SU-DHL-6 (cell line): Measurements from ENCODE around the gene OR9G4.

ENCODE experiments used
- H2AFZ ChIP-seq: fragments of 200-600 bp; sonication (generic); 2 replicates; pipeline ENCODE4 v1.6.1; 2014; ENCODE audit warnings: low read depth, mild to moderate bottlenecking, moderate library complexity, mixed read lengths, antibody characterized with exemption, low read length; ENCODE audit not compliant: severe bottlenecking
- H3F3A ChIP-seq: fragments of 200-600 bp; shearing (Covaris generic); 2 replicates; pipeline ENCODE4 v1.6.0; 2016; ENCODE audit warnings: antibody characterized with exemption, mild to moderate bottlenecking; ENCODE audit not compliant: insufficient read depth
- H3K27ac ChIP-seq: fragments of 200-600 bp; sonication (generic); 2 replicates; pipeline ENCODE4 v1.5.1; 2016; ENCODE audit warnings: low read depth, mild to moderate bottlenecking, low read length, moderate library complexity, mixed read lengths
- H3K27me3 ChIP-seq: fragments of 200-600 bp; sonication (generic), shearing (Covaris generic); 2 replicates; pipeline ENCODE4 v1.6.0; 2014; ENCODE audit warnings: mild to moderate bottlenecking, low read length
- H3K36me3 ChIP-seq: fragments of 200-600 bp; sonication (generic); 2 replicates; pipeline ENCODE4 v1.6.1; 2014; ENCODE audit warnings: mild to moderate bottlenecking, low read length, mixed read lengths
- H3K4me2 ChIP-seq: fragments of 300-600, 200-600 bp; shearing (Covaris generic), sonication (generic); 2 replicates; pipeline ENCODE4 v1.6.0; 2014; ENCODE audit warnings: low read length, low read depth, mild to moderate bottlenecking; ENCODE audit not compliant: poor library complexity, severe bottlenecking
- H3K4me3 ChIP-seq: fragments of 200-600 bp; sonication (generic); 2 replicates; pipeline ENCODE4 v1.5.1; 2014; ENCODE audit warnings: antibody characterized with exemption, low read length, mild to moderate bottlenecking, mixed read lengths; ENCODE audit not compliant: insufficient read depth, poor library complexity, severe bottlenecking
- H3K79me2 ChIP-seq: fragments of 200-600 bp; sonication (generic); 2 replicates; pipeline ENCODE4 v1.6.1; 2014; ENCODE audit warnings: mild to moderate bottlenecking, low read length, moderate library complexity; ENCODE audit not compliant: insufficient read depth
- H3K9ac ChIP-seq: fragments of 200-600 bp; sonication (generic); 2 replicates; pipeline ENCODE4 v1.7.0; 2014; ENCODE audit warnings: mild to moderate bottlenecking, low read length
- H3K9me2 ChIP-seq: fragments of 200-600 bp; sonication (generic); replicated peaks from 2 replicates; pipeline ENCODE4 v1.6.1; 2014; ENCODE audit warnings: low read length; ENCODE audit not compliant: insufficient read depth
- H3K9me3 ChIP-seq: fragments of 200-600 bp; sonication (generic); 2 replicates; pipeline ENCODE4 v1.6.1; 2014; ENCODE audit warnings: low read length, mixed read lengths; ENCODE audit not compliant: insufficient read depth
- H4K20me1 ChIP-seq: fragments of 200-600 bp; sonication (generic); 2 replicates; pipeline ENCODE4 v1.6.1; 2014; ENCODE audit warnings: low read depth, mild to moderate bottlenecking, antibody characterized with exemption, low read length, moderate library complexity, mixed read lengths
- EZH2phosphoT487 ChIP-seq: fragments of 200-600 bp; sonication (generic), shearing (Covaris generic); conservative IDR thresholded peaks from 2 replicates; pipeline ENCODE4 v1.6.1; 2018; ENCODE audit warnings: mild to moderate bottlenecking, antibody characterized with exemption, low read length, moderate library complexity, mixed read lengths
- TF ChIP-seq, protein P1 (sequence below): fragments of 200-600 bp; sonication (generic); IDR thresholded peaks from one replicate; pipeline ENCODE4 v1.5.1; 2017; ENCODE audit warnings: antibody characterized with exemption, mild to moderate bottlenecking, low read length, moderate library complexity; ENCODE audit not compliant: insufficient read depth, poor library complexity, severe bottlenecking

Gene OR9G4

DNA sequence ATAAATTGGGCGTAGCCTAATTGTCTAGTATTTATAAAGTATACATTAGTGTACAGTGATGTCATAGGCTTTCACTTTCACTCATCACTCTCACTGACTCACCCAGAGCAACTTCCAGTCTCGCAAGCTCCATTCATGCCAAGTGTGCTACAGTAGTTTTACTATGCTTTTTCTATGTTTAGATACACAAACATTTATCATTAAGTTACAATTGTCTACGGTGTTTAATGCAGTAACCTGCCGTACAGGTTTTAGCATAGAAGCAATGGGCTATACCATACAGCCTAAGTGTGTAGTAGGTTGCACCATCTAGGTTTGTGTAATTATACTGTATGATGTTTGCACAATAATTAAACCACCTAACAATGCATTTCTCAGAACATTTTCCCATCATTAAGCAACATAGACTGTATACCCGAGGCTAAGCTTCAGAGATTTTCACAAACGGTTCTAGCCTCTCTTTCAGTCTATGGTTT is 32.1 kb downstream of the OR9G4 start:
- TF ChIP-seq, protein P1, sequence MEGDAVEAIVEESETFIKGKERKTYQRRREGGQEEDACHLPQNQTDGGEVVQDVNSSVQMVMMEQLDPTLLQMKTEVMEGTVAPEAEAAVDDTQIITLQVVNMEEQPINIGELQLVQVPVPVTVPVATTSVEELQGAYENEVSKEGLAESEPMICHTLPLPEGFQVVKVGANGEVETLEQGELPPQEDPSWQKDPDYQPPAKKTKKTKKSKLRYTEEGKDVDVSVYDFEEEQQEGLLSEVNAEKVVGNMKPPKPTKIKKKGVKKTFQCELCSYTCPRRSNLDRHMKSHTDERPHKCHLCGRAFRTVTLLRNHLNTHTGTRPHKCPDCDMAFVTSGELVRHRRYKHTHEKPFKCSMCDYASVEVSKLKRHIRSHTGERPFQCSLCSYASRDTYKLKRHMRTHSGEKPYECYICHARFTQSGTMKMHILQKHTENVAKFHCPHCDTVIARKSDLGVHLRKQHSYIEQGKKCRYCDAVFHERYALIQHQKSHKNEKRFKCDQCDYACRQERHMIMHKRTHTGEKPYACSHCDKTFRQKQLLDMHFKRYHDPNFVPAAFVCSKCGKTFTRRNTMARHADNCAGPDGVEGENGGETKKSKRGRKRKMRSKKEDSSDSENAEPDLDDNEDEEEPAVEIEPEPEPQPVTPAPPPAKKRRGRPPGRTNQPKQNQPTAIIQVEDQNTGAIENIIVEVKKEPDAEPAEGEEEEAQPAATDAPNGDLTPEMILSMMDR = no peak
- TF ChIP-seq EZH2phosphoT487 = no peak
- H3K27me3 ChIP-seq = no peaks in the 10 kb centered on the region
- no peaks in the 10 kb centered on the region for H3F3A ChIP-seq
- H3K9me3 ChIP-seq = no peaks in the 10 kb centered on the region
- H3K36me3 ChIP-seq = no peaks in the 10 kb centered on the region
- no peak overlapping the region for H3K4me3 ChIP-seq
- no peak overlapping the region for H3K9ac ChIP-seq
- H3K9me2 ChIP-seq = no peaks in the 10 kb centered on the region
- no peak overlapping the region for H2AFZ ChIP-seq
- no peak overlapping the region for H3K4me2 ChIP-seq
- no peaks in the 10 kb centered on the region for H3K79me2 ChIP-seq
- H3K27ac ChIP-seq = no peak overlapping the region
- no peaks in the 10 kb centered on the region for H4K20me1 ChIP-seq

DNA sequence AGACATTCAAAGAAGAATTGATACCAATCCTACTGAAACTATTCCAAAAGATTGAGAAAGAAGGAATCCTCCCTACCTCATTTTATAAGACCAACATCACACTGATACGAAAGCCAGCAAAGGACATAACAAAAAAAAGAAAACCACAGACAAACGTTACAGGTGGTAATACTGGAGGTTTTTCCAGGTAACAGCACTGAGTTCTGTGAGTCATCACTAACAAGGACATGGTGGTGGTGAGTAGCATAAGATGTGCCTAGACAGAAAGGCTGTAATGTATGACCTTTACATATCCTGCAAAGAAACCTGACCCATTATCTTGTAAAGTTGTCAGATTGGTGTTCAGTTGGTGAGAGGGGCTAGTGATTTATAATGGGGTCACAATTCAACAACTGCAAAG is 34.3 kb downstream of the OR9G4 start:
- H3F3A ChIP-seq = no peaks in the 10 kb centered on the region
- H3K9me2 ChIP-seq = no peaks in the 10 kb centered on the region
- H3K27ac ChIP-seq = no peak overlapping the region
- no peaks in the 10 kb centered on the region for H3K27me3 ChIP-seq
- H3K4me3 ChIP-seq = no peak overlapping the region
- no peak overlapping the region for H2AFZ ChIP-seq
- TF ChIP-seq, protein P1 = no peak
- no peak for TF ChIP-seq EZH2phosphoT487
- H3K9me3 ChIP-seq = no peaks in the 10 kb centered on the region
- no peak overlapping the region for H3K4me2 ChIP-seq
- no peaks in the 10 kb centered on the region for H4K20me1 ChIP-seq
- no peak overlapping the region for H3K9ac ChIP-seq
- no peaks in the 10 kb centered on the region for H3K79me2 ChIP-seq
- no peaks in the 10 kb centered on the region for H3K36me3 ChIP-seq

DNA sequence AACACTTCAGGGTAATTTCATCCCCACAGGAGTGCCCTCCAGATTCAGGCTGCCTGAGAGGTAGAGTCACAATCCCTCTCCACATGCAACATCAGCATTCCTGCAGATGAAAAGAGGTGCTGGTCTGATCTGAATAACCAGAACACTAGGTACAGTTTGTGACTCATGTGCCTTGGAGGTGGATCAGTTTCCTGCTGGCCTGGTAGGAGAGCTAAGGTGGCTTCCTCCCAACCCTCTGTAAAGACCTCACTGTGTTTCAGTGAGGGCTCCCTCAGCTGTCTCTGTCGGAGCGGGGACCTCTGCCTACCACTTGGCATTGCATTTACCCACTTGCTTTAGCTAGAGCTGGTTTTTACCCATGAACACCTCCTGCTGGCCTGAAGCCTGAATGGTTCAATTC is 42.0 kb downstream of the OR9G4 start:
- H3K27me3 ChIP-seq = no peaks in the 10 kb centered on the region
- TF ChIP-seq EZH2phosphoT487 = no peak
- TF ChIP-seq, protein P1 = no peak
- no peaks in the 10 kb centered on the region for H3K9me2 ChIP-seq
- no peak overlapping the region for H3K4me2 ChIP-seq
- H3F3A ChIP-seq = no peaks in the 10 kb centered on the region
- H3K36me3 ChIP-seq = no peaks in the 10 kb centered on the region
- H3K9ac ChIP-seq = no peak overlapping the region
- no peak overlapping the region for H2AFZ ChIP-seq
- no peaks in the 10 kb centered on the region for H3K9me3 ChIP-seq
- no peaks in the 10 kb centered on the region for H3K79me2 ChIP-seq
- no peaks in the 10 kb centered on the region for H4K20me1 ChIP-seq
- H3K27ac ChIP-seq = no peak overlapping the region
- H3K4me3 ChIP-seq = no peak overlapping the region
